Measurements from ENCODE around the gene MGMT.
A peak's percentile ranks its signal among the peaks of the same experiment; 100 is the strongest.

MGMT gene

GRCh38 chr10:129744134-129745111 lies 277.4 kb downstream of the MGMT start:
- no peak for DNase-seq

GRCh38 chr10:129745186-129745750 lies 278.2 kb downstream of the MGMT start:
- DNase-seq: no peak

- DNase-seq: peak; percentile 2
Measured at GRCh38 chr10:129754211-129755050, 287.4 kb downstream of the MGMT start.

- DNase-seq: no peak
Measured at GRCh38 chr10:129755158-129755591, 288.1 kb downstream of the MGMT start.

- DNase-seq: no peak
Measured at GRCh38 chr10:129755621-129756020, 288.6 kb downstream of the MGMT start.

GRCh38 chr10:129756912-129757901 lies 290.2 kb downstream of the MGMT start:
- peak; percentile 3 for DNase-seq

- DNase-seq: no peak
Measured at GRCh38 chr10:129758207-129759021, 291.4 kb downstream of the MGMT start.

- peak; percentile 23 for DNase-seq
Measured at GRCh38 chr10:129759214-129760002, 292.4 kb downstream of the MGMT start.

GRCh38 chr10:129760003-129760315 lies 292.9 kb downstream of the MGMT start:
- no peak for DNase-seq

GRCh38 chr10:129760416-129760815 lies 293.4 kb downstream of the MGMT start:
- no peak for DNase-seq

GRCh38 chr10:129761197-129761972 lies 294.3 kb downstream of the MGMT start:
- no peak for DNase-seq

GRCh38 chr10:129761981-129762956 lies 295.2 kb downstream of the MGMT start:
- DNase-seq: no peak

- DNase-seq: no peak
Measured at GRCh38 chr10:129764011-129764900, 297.2 kb downstream of the MGMT start.

GRCh38 chr10:129764901-129765663 lies 298.0 kb downstream of the MGMT start:
- no peak for DNase-seq

GRCh38 chr10:129765664-129766550 lies 298.9 kb downstream of the MGMT start:
- DNase-seq: no peak
